OCI-LY3 (cell line): ENCODE results near the gene SHMT2.

ENCODE experiments used
- H2AFZ ChIP-seq: fragments of 200-600, 300-600 bp; shearing (Covaris generic); 2 replicates; pipeline ENCODE4 v1.6.0; 2014; ENCODE audit warnings: antibody characterized with exemption, low read depth, low read length
- H3K27ac ChIP-seq: fragments of 200-600, 300-600 bp; sonication (generic); 2 replicates; pipeline ENCODE4 v1.5.1; 2014; ENCODE audit warnings: mild to moderate bottlenecking, low read length, moderate library complexity, mixed read lengths
- H3K27me3 ChIP-seq: fragments of 200-600, 300-600 bp; sonication (generic); 2 replicates; pipeline ENCODE4 v1.6.1; 2014; ENCODE audit warnings: low read depth, low read length, mixed read lengths
- H3K36me3 ChIP-seq: fragments of 200-600, 300-600 bp; sonication (generic); replicated peaks from 2 replicates; pipeline ENCODE3; 2014; ENCODE audit warnings: low read depth, low read length, mixed read lengths
- H3K4me1 ChIP-seq: fragments of 300-600, 200-600 bp; sonication (generic); 2 replicates; pipeline ENCODE4 v1.6.1; 2014; ENCODE audit warnings: low read length, mixed read lengths
- H3K4me2 ChIP-seq: fragments of 200-600, 300-600 bp; sonication (generic); 2 replicates; pipeline ENCODE4 v1.6.1; 2014; ENCODE audit warnings: low read length, mixed read lengths
- H3K4me3 ChIP-seq: fragments of 300-600, 200-600 bp; sonication (generic); 2 replicates; pipeline ENCODE4 v1.5.1; 2014; ENCODE audit warnings: antibody characterized with exemption, mild to moderate bottlenecking, low read length, moderate library complexity
- H3K79me2 ChIP-seq: fragments of 300-600, 200-600 bp; shearing (Covaris generic); 2 replicates; pipeline ENCODE4 v1.6.1; 2014; ENCODE audit warnings: mild to moderate bottlenecking, low read length, mixed read lengths
- H3K9ac ChIP-seq: fragments of 300-600, 200-600 bp; shearing (Covaris generic); 2 replicates; pipeline ENCODE4 v1.6.0; 2014; ENCODE audit warnings: mild to moderate bottlenecking, low read length, moderate library complexity
- H3K9me3 ChIP-seq: fragments of 200-600, 300-600 bp; shearing (Covaris generic); 2 replicates; pipeline ENCODE4 v1.6.1; 2014; ENCODE audit warnings: low read length, mixed read lengths; ENCODE audit not compliant: insufficient read depth
- H4K20me1 ChIP-seq: fragments of 200-600, 300-600 bp; sonication (generic); 2 replicates; pipeline ENCODE4 v1.6.1; 2016; ENCODE audit warnings: low read length, mixed read lengths; ENCODE audit not compliant: insufficient read depth
- EZH2phosphoT487 ChIP-seq: fragments of 200-600 bp; shearing (Covaris generic); IDR thresholded peaks from 2 replicates; pipeline ENCODE4 v1.6.1; 2018; ENCODE audit warnings: antibody characterized with exemption, mixed run types, low read depth
- TF ChIP-seq, protein P1 (sequence below): fragments of 200-600, 300-600 bp; sonication (generic); IDR thresholded peaks from 2 replicates; pipeline ENCODE4 v1.5.1; 2014; ENCODE audit warnings: antibody characterized with exemption, low read length, low read depth

Gene SHMT2

DNA sequence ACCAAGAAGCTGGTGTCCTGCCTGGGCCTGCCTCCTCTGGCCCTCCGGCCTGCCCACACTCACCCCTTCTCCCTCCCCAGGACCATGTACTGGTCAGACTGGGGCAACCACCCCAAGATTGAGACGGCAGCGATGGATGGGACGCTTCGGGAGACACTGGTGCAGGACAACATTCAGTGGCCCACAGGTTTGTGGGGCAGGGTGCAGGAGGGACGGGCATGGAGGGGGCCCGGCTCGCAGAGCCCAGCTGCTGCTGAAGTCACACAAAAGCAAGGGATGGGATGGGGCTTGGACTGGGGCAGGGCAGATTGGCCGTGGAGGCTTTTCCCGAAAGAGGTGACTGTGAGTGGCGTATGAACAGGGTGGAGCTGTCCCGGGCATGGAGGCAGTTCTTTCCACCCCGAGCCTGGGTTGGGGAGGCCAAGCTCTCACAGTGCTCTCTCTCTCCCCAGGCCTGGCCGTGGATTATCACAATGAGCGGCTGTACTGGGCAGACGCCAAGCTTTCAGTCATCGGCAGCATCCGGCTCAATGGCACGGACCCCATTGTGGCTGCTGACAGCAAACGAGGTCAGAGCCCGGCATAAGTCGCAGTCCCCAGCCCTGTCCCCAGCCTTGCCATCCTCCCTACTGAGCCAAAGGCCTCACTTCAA, 20.8 kb upstream of the SHMT2 start:
- no peak overlapping the region for H3K4me2 ChIP-seq
- H4K20me1 ChIP-seq = no peaks in the 10 kb centered on the region
- peaks cover 2% of the 10 kb centered on the region; the same call in 1 of the 2 replicates for H3K27me3 ChIP-seq
- H3K27ac ChIP-seq = no peak overlapping the region
- H3K4me3 ChIP-seq = no peak overlapping the region
- H3K9ac ChIP-seq = no peak overlapping the region
- no peaks in the 10 kb centered on the region for H3K36me3 ChIP-seq
- no peaks in the 10 kb centered on the region for H3K79me2 ChIP-seq
- TF ChIP-seq, protein P1, sequence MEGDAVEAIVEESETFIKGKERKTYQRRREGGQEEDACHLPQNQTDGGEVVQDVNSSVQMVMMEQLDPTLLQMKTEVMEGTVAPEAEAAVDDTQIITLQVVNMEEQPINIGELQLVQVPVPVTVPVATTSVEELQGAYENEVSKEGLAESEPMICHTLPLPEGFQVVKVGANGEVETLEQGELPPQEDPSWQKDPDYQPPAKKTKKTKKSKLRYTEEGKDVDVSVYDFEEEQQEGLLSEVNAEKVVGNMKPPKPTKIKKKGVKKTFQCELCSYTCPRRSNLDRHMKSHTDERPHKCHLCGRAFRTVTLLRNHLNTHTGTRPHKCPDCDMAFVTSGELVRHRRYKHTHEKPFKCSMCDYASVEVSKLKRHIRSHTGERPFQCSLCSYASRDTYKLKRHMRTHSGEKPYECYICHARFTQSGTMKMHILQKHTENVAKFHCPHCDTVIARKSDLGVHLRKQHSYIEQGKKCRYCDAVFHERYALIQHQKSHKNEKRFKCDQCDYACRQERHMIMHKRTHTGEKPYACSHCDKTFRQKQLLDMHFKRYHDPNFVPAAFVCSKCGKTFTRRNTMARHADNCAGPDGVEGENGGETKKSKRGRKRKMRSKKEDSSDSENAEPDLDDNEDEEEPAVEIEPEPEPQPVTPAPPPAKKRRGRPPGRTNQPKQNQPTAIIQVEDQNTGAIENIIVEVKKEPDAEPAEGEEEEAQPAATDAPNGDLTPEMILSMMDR = no peak
- no peak for TF ChIP-seq EZH2phosphoT487
- H3K9me3 ChIP-seq = no peaks in the 10 kb centered on the region
- peaks cover 8% of the 10 kb centered on the region for H3K4me1 ChIP-seq
- H2AFZ ChIP-seq = no peak overlapping the region

GRCh38 chr12:57209916-57210315, 19.6 kb upstream of the SHMT2 start:
- H3K27ac ChIP-seq = no peak overlapping the region
- H3K36me3 ChIP-seq = no peaks in the 10 kb centered on the region
- peaks cover 4% of the 10 kb centered on the region; the same call in 1 of the 2 replicates for H4K20me1 ChIP-seq
- H3K27me3 ChIP-seq = peaks cover 12% of the 10 kb centered on the region
- TF ChIP-seq, protein P1 = no peak
- no peak for TF ChIP-seq EZH2phosphoT487
- no peak overlapping the region for H3K4me2 ChIP-seq
- no peak overlapping the region for H3K4me3 ChIP-seq
- H2AFZ ChIP-seq = no peak overlapping the region
- no peak overlapping the region for H3K9ac ChIP-seq
- H3K9me3 ChIP-seq = no peaks in the 10 kb centered on the region
- H3K79me2 ChIP-seq = no peaks in the 10 kb centered on the region
- peaks cover 18% of the 10 kb centered on the region for H3K4me1 ChIP-seq

DNA sequence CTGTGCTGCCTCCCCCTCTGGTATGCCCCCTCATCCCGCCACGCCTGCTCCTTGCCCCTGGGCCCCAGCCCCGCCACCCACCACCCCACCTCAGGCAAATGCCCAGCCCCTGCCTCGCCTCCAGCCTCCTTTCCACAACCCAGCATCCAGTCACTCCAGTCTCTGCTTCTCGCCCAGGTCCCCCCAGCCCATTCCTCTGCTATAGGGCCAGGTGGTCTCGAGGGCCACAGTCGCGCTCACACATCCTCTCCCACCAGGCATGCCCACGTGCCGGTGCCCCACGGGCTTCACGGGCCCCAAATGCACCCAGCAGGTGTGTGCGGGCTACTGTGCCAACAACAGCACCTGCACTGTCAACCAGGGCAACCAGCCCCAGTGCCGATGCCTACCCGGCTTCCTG, 19.1 kb upstream of the SHMT2 start:
- no peaks in the 10 kb centered on the region for H3K9me3 ChIP-seq
- no peak overlapping the region for H3K4me2 ChIP-seq
- H3K79me2 ChIP-seq = no peaks in the 10 kb centered on the region
- no peaks in the 10 kb centered on the region for H3K36me3 ChIP-seq
- H2AFZ ChIP-seq = no peak overlapping the region
- H4K20me1 ChIP-seq = peaks cover 4% of the 10 kb centered on the region; the same call in 1 of the 2 replicates
- H3K27ac ChIP-seq = no peak overlapping the region
- H3K4me3 ChIP-seq = no peak overlapping the region
- TF ChIP-seq, protein P1 = no peak
- TF ChIP-seq EZH2phosphoT487 = no peak
- peaks cover 17% of the 10 kb centered on the region for H3K27me3 ChIP-seq
- H3K9ac ChIP-seq = no peak overlapping the region
- peaks cover 21% of the 10 kb centered on the region for H3K4me1 ChIP-seq

- H3K79me2 ChIP-seq = no peaks in the 10 kb centered on the region
- no peak overlapping the region for H3K4me2 ChIP-seq
- TF ChIP-seq EZH2phosphoT487 = no peak
- TF ChIP-seq, protein P1 = no peak
- no peaks in the 10 kb centered on the region for H3K9me3 ChIP-seq
- no peak overlapping the region for H3K4me3 ChIP-seq
- no peak overlapping the region for H3K9ac ChIP-seq
- no peaks in the 10 kb centered on the region for H3K36me3 ChIP-seq
- H3K27ac ChIP-seq = no peak overlapping the region
- H2AFZ ChIP-seq = no peak overlapping the region
- peaks cover 4% of the 10 kb centered on the region; the same call in 1 of the 2 replicates for H4K20me1 ChIP-seq
- H3K27me3 ChIP-seq = peaks cover 24% of the 10 kb centered on the region
- peaks cover 28% of the 10 kb centered on the region for H3K4me1 ChIP-seq
Observed at GRCh38 chr12:57210926-57211692, 18.4 kb upstream of the SHMT2 start.
